Esophagus muscularis mucosa (tissue), 4 donors: ENCODE data around the gene PRDM16.

Source experiments
- CTCF ChIP-seq, 3 experiments: fragments of 200-600 bp in 2 of 3; fragments of 450-650 bp in 1 of 3; sonication (generic) in 2 of 3; IDR thresholded peaks; one replicate each; pipeline ENCODE4 v1.5.1; 2017 to 2019; ENCODE audit warnings: antibody characterized with exemption in 3 of 3, mild to moderate bottlenecking in 2 of 3, moderate library complexity in 1 of 3
- EP300 ChIP-seq: sonication (generic); formaldehyde crosslinking; IDR thresholded peaks from one replicate; pipeline ENCODE4 v1.6.1; 2017; ENCODE audit warnings: antibody characterized with exemption
- POLR2A ChIP-seq: fragments of 450-650 bp; IDR thresholded peaks from one replicate; pipeline ENCODE4 v1.6.1; 2017; ENCODE audit warnings: antibody characterized with exemption, moderate library complexity, mild to moderate bottlenecking, low read depth
- POLR2AphosphoS5 ChIP-seq, 2 donors: sonication (generic); formaldehyde crosslinking; IDR thresholded peaks; one replicate each; pipeline ENCODE4 v1.6.1; 2017; ENCODE audit warnings: antibody characterized with exemption in 2 of 2

GRCh38 chr1:3298197-3298596 lies 229.2 kb downstream of the PRDM16 start:
- TF ChIP-seq EP300 (no peak), CTCF (IDR thresholded peaks at IDR 0.05) (no peak), POLR2AphosphoS5 (IDR thresholded peaks at IDR 0.05) (no peak), POLR2A (no peak)
